ENCODE measurements around the gene HSD17B2. TPM values are rescaled to one million over a fixed set of nuclear protein-coding genes. Genes with fewer than 3 reads are reported as not detected.

Gene HSD17B2
- total RNA-seq (2022; extraction: Qiagen RNA extraction; ENCODE audit: low read depth), result not detected in 5 replicates

GRCh38 chr16:82034981-82035612 lies at the start of gene HSD17B2:
TSS of gene HSD17B2 (plus strand) at chr16:82035253. CDS start at chr16:82035425, 172 bp downstream.

DNA sequence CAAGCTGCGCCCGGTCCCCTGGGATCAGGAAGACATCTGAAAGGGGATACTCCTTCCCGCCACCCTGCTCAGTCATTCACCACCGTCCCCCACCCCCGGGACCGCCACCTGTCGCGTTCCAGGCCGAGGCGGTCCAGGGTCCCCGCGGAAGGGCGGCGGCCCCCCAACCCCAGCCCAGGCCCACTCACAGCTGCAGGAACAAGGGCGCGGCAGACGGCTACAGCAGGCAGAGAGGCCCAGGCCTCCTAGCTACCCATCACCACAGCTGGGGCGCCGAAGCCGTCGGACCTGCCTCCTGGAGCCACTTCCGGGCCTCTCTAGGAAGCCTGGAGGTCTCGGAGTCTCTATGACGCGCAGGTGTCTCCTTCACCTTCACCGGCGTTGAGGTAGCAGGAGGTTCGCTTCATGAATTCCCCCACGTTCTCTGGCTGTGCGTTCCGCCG lies 23.8 kb upstream of the HSD17B2 start, which contains the start of gene SDR42E1:
TSS of gene SDR42E1 (minus strand) at position 272 of the 443 bp plus-strand sequence. CDS start 10,612 bp downstream, outside the sequence.

Other genes with a start within 250 kb of the HSD17B2 start
- 1.1 to 2.3 TPM (median 1.4 TPM) in 5 replicates for gene SDR42E1, start 23.8 kb upstream of the HSD17B2 start, total RNA-seq (2022; extraction: Qiagen RNA extraction; ENCODE audit: low read depth)
- gene MPHOSPH6, start 135.0 kb downstream of the HSD17B2 start, total RNA-seq (2022; extraction: Qiagen RNA extraction; ENCODE audit: low read depth), result 31.7 to 45.8 TPM (median 34.3 TPM) in 5 replicates